HepG2 (cell line): ENCODE results near the gene PLEKHG4. TPM values are rescaled to one million over a fixed set of nuclear protein-coding genes. Genes with fewer than 3 reads are reported as not detected.

Experiments
- MAZ ChIP-seq, 2 experiments: sonication (generic) in 1 of 2; formaldehyde crosslinking in 1 of 2; IDR thresholded peaks; 2 replicates each; pipeline versions ENCODE4 v1.5.0 to v1.6.1; 2012 to 2020; ENCODE audit warnings: low read depth in 2 of 2, mild to moderate bottlenecking in 2 of 2, borderline replicate concordance in 1 of 2, improper control_type of control experiment in 1 of 2, low read length in 1 of 2, missing genetic modification reagents in 1 of 2, moderate library complexity in 1 of 2
- MEIS1 ChIP-seq: sonication (generic); formaldehyde crosslinking; IDR thresholded peaks from 2 replicates; pipeline ENCODE4 v1.9.0; 2021; ENCODE audit warnings: mild to moderate bottlenecking, missing genetic modification reagents, moderate library complexity, borderline replicate concordance
- PHB2 ChIP-seq: fragments of 450-650 bp; IDR thresholded peaks from 2 replicates; pipeline ENCODE4 v1.6.1; 2018; ENCODE audit not compliant: partially characterized antibody
- ZNF432 ChIP-seq: sonication (generic); formaldehyde crosslinking; IDR thresholded peaks from 2 replicates; pipeline ENCODE4 v1.5.0; 2020; ENCODE audit warnings: missing genetic modification reagents, mild to moderate bottlenecking, borderline replicate concordance
- ZNF441 ChIP-seq: sonication (generic); formaldehyde crosslinking; IDR thresholded peaks from 2 replicates; pipeline ENCODE4 v1.7.0; 2021; ENCODE audit warnings: missing genetic modification reagents, borderline replicate concordance
- ZNF564 ChIP-seq: sonication (generic); formaldehyde crosslinking; IDR thresholded peaks from 2 replicates; pipeline ENCODE4 v1.8.1; 2023; ENCODE audit warnings: mild to moderate bottlenecking, missing genetic modification reagents
- ZNF616 ChIP-seq: sonication (generic); formaldehyde crosslinking; IDR thresholded peaks from 2 replicates; pipeline ENCODE4 v1.5.0; 2020; ENCODE audit warnings: low read depth, mild to moderate bottlenecking, missing genetic modification reagents
- ZNF788 ChIP-seq: sonication (generic); formaldehyde crosslinking; IDR thresholded peaks from 2 replicates; pipeline ENCODE4 v1.5.0; 2020; ENCODE audit warnings: mild to moderate bottlenecking, missing genetic modification reagents, borderline replicate concordance
- polyA plus RNA-seq, 8 experiments: library from polyadenylated mRNA; depleted of rRNA in 3 of 8; stranded (reverse) in 7 of 8; unstranded in 1 of 8; fragments of >200 nt; fragmentation: Illumina TruSeq in 4 of 8; extraction: Trizol in 4 of 8; gene quantifications; 2 replicates each; pipeline versions ENCODE4 v1.2.1 to v1.2.3, GENCODE V29; 2011 to 2016; ENCODE audit warnings: low read depth in 4 of 8, missing spikeins in 1 of 8, mixed read lengths in 1 of 8; ENCODE audit not compliant: insufficient read depth in 1 of 8
- total RNA-seq, 5 experiments: library from RNA; depleted of rRNA; stranded (reverse); fragments of >200 nt; fragmentation: Illumina TruSeq; extraction: Trizol; gene quantifications; 2 replicates each; pipeline ENCODE4 v1.2.3, GENCODE V29; 2016; ENCODE audit warnings: low read depth in 1 of 5
- TF ChIP-seq, protein P1 (sequence below): sonication (generic); formaldehyde crosslinking; IDR thresholded peaks from 2 replicates; pipeline ENCODE4 v1.8.1; 2023; ENCODE audit warnings: missing genetic modification reagents, inconsistent platforms, borderline replicate concordance
- TF ChIP-seq, protein P2 (sequence below): IDR thresholded peaks from 2 replicates; pipeline ENCODE4 v1.6.1; 2012; ENCODE audit warnings: low read depth, low read length, improper control_type of control experiment
- TF ChIP-seq, protein P3 (sequence below): sonication (generic); formaldehyde crosslinking; IDR thresholded peaks from 2 replicates; pipeline ENCODE4 v1.5.1; 2020; ENCODE audit warnings: mild to moderate bottlenecking, missing genetic modification reagents, borderline replicate concordance
- TF ChIP-seq, protein P4 (sequence below): sonication (generic); formaldehyde crosslinking; IDR thresholded peaks from 2 replicates; pipeline ENCODE4 v1.5.0; 2020; ENCODE audit warnings: mild to moderate bottlenecking, missing genetic modification reagents, borderline replicate concordance

PLEKHG4 gene
- total and polyA plus RNA-seq, 2 of the 13 experiments (the other 11 are each of a cell fraction or from before 2014, with no cell fraction given), result 7.1 to 13.6 TPM

DNA sequence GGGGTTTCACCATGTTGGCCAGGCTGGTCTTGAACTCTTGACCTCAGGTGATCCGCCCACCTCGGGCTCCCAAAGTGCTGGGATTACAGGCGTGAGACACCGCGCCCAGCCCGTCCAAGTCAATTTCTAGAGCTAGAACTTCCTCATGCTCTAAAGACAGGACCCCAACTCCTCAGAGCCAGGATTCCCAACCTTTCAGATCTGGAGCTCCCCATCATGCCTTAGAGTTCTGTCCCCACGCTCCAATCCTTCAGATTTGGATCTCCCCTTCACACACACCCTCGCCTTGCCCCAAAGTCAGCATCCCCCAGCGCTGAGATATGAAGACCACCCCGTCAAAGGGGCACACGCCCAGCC, 46.8 kb downstream of the PLEKHG4 start (continued):
- TF ChIP-seq MAZ (IDR thresholded peaks at IDR 0.05; ENCODE audit: borderline replicate concordance, low read depth, low read length) (no peak), MAZ (CRISPR knock-in tag; IDR thresholded peaks at IDR 0.05; ENCODE audit: low read depth) (0 out of 2 replicates have a peak, but pooled peaks have one; percentile 10), PHB2 (no peak), ZNF441 (CRISPR knock-in tag) (no peak), ZNF616 (CRISPR knock-in tag) (no peak), MEIS1 (0 out of 2 replicates have a peak, but pooled peaks have one; percentile 1), ZNF564 (no peak), ZNF432 (CRISPR knock-in tag) (no peak), ZNF788 (CRISPR knock-in tag) (0 out of 2 replicates have a peak, but pooled peaks have one; percentile 4)
- TF ChIP-seq, protein P1, sequence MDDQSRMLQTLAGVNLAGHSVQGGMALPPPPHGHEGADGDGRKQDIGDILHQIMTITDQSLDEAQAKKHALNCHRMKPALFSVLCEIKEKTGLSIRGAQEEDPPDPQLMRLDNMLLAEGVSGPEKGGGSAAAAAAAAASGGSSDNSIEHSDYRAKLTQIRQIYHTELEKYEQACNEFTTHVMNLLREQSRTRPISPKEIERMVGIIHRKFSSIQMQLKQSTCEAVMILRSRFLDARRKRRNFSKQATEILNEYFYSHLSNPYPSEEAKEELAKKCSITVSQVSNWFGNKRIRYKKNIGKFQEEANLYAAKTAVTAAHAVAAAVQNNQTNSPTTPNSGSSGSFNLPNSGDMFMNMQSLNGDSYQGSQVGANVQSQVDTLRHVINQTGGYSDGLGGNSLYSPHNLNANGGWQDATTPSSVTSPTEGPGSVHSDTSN (CRISPR knock-in tag), result no peak
- TF ChIP-seq, protein P2, sequence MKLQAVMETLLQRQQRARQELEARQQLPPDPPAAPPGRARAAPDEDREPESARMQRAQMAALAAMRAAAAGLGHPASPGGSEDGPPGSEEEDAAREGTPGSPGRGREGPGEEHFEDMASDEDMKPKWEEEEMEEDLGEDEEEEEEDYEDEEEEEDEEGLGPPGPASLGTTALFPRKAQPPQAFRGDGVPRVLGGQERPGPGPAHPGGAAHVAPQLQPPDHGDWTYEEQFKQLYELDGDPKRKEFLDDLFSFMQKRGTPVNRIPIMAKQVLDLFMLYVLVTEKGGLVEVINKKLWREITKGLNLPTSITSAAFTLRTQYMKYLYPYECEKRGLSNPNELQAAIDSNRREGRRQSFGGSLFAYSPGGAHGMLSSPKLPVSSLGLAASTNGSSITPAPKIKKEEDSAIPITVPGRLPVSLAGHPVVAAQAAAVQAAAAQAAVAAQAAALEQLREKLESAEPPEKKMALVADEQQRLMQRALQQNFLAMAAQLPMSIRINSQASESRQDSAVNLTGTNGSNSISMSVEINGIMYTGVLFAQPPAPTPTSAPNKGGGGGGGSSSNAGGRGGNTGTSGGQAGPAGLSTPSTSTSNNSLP, result no peak
- TF ChIP-seq, protein P3, sequence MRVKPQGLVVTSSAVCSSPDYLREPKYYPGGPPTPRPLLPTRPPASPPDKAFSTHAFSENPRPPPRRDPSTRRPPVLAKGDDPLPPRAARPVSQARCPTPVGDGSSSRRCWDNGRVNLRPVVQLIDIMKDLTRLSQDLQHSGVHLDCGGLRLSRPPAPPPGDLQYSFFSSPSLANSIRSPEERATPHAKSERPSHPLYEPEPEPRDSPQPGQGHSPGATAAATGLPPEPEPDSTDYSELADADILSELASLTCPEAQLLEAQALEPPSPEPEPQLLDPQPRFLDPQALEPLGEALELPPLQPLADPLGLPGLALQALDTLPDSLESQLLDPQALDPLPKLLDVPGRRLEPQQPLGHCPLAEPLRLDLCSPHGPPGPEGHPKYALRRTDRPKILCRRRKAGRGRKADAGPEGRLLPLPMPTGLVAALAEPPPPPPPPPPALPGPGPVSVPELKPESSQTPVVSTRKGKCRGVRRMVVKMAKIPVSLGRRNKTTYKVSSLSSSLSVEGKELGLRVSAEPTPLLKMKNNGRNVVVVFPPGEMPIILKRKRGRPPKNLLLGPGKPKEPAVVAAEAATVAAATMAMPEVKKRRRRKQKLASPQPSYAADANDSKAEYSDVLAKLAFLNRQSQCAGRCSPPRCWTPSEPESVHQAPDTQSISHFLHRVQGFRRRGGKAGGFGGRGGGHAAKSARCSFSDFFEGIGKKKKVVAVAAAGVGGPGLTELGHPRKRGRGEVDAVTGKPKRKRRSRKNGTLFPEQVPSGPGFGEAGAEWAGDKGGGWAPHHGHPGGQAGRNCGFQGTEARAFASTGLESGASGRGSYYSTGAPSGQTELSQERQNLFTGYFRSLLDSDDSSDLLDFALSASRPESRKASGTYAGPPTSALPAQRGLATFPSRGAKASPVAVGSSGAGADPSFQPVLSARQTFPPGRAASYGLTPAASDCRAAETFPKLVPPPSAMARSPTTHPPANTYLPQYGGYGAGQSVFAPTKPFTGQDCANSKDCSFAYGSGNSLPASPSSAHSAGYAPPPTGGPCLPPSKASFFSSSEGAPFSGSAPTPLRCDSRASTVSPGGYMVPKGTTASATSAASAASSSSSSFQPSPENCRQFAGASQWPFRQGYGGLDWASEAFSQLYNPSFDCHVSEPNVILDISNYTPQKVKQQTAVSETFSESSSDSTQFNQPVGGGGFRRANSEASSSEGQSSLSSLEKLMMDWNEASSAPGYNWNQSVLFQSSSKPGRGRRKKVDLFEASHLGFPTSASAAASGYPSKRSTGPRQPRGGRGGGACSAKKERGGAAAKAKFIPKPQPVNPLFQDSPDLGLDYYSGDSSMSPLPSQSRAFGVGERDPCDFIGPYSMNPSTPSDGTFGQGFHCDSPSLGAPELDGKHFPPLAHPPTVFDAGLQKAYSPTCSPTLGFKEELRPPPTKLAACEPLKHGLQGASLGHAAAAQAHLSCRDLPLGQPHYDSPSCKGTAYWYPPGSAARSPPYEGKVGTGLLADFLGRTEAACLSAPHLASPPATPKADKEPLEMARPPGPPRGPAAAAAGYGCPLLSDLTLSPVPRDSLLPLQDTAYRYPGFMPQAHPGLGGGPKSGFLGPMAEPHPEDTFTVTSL (CRISPR knock-in tag), result no peak
- TF ChIP-seq, protein P4, sequence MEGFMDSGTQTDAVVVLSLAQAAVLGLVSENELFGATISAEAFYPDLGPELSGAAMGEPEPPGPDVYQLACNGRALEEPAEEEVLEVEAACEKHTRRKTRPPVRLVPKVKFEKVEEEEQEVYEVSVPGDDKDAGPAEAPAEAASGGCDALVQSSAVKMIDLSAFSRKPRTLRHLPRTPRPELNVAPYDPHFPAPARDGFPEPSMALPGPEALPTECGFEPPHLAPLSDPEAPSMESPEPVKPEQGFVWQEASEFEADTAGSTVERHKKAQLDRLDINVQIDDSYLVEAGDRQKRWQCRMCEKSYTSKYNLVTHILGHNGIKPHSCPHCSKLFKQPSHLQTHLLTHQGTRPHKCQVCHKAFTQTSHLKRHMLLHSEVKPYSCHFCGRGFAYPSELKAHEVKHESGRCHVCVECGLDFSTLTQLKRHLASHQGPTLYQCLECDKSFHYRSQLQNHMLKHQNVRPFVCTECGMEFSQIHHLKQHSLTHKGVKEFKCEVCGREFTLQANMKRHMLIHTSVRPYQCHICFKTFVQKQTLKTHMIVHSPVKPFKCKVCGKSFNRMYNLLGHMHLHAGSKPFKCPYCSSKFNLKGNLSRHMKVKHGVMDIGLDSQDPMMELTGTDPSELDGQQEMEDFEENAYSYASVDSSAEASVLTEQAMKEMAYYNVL (CRISPR knock-in tag), result no peak
